CD4-positive, alpha-beta T cell (primary cell): ENCODE data around the gene SULT1B1. TPM values are rescaled to one million over a fixed set of nuclear protein-coding genes. Genes with fewer than 3 reads are reported as not detected.

Experiments
- ATAC-seq: fragments of 200-7000 bp; cut with Tn5 transposase; one replicate; pipeline ENCODE4 v1.10.0; 2022; ENCODE audit warnings: mild to moderate bottlenecking; ENCODE audit not compliant: poor library complexity
- CTCF ChIA-PET: fragments of 350-600 bp; sonication (Branson Sonifier 250); formaldehyde crosslinking; loops from one replicate; lab custom pipeline; 2021; ENCODE audit warnings: antibody characterized with exemption, inconsistent platforms; lab: Charles Lee
- POLR2A ChIA-PET: fragments of 350-600 bp; sonication (Branson Sonifier 250); formaldehyde crosslinking; loops from one replicate; lab custom pipeline; 2021; ENCODE audit warnings: antibody characterized with exemption, inconsistent platforms; lab: Charles Lee
- DNase-seq, 14 experiments: peaks; one replicate each; pipeline ENCODE4 v3.0.0-alpha.2; 2013 to 2020; ENCODE audit warnings: mixed read lengths in 2 of 14
- H3K27ac ChIP-seq, 2 donors: one replicate each; pipeline versions ENCODE4 v1.5.1 to v1.7.0; 2013; ENCODE audit warnings: low read length in 2 of 2, low read depth in 1 of 2, mild to moderate bottlenecking in 1 of 2
- H3K27me3 ChIP-seq, 2 experiments: 1 replicate in 1 of 2; 2 replicates in 1 of 2; pipeline versions ENCODE4 v1.6.1 to v1.7.0; 2013; ENCODE audit warnings: low read length in 2 of 2, control low read depth in 1 of 2, mild to moderate bottlenecking in 1 of 2, moderate library complexity in 1 of 2; ENCODE audit not compliant: insufficient read depth in 2 of 2, control insufficient read depth in 1 of 2
- H3K36me3 ChIP-seq: one replicate; pipeline ENCODE4 v1.6.1; 2013; ENCODE audit warnings: low read length, control low read depth; ENCODE audit not compliant: insufficient read depth
- H3K4me1 ChIP-seq: one replicate; pipeline ENCODE4 v1.6.1; 2013; ENCODE audit warnings: low read length, control low read depth; ENCODE audit not compliant: insufficient read depth
- H3K4me3 ChIP-seq: one replicate; pipeline ENCODE4 v1.5.1; 2013; ENCODE audit warnings: mild to moderate bottlenecking, low read length, moderate library complexity
- H3K9me3 ChIP-seq, 2 experiments: 1 replicate in 1 of 2; 2 replicates in 1 of 2; pipeline versions ENCODE4 v1.6.1 to v1.7.0; 2013; ENCODE audit warnings: low read length in 2 of 2, mild to moderate bottlenecking in 2 of 2, control low read depth in 1 of 2, moderate library complexity in 1 of 2; ENCODE audit not compliant: control insufficient read depth in 1 of 2, insufficient read depth in 1 of 2
- H3K27ac Mint-ChIP-seq: one replicate; pipeline ENCODE4 v1.8.0; 2020; ENCODE audit warnings: mixed read lengths
- H3K27me3 Mint-ChIP-seq: one replicate; pipeline ENCODE4 v1.8.0; 2021; ENCODE audit warnings: mixed read lengths
- H3K36me3 Mint-ChIP-seq: one replicate; pipeline ENCODE4 v1.8.0; 2021; ENCODE audit warnings: low read depth, mixed read lengths
- H3K4me1 Mint-ChIP-seq: one replicate; pipeline ENCODE4 v1.8.0; 2021; ENCODE audit warnings: low read depth, mixed read lengths
- H3K4me3 Mint-ChIP-seq: one replicate; pipeline ENCODE4 v1.8.0; 2020; ENCODE audit warnings: mild to moderate bottlenecking, mixed read lengths
- H3K9me3 Mint-ChIP-seq: one replicate; pipeline ENCODE4 v1.8.0; 2020; ENCODE audit warnings: mixed read lengths
- CTCF ChIP-seq: fragments of 200-600 bp; IDR thresholded peaks from one replicate; pipeline ENCODE4 v1.8.0; 2022; ENCODE audit warnings: antibody characterized with exemption, mild to moderate bottlenecking
- intact Hi-C, 2 experiments: fragments of 100-400 bp; cut with DNase I in 1 of 2; cut with micrococcal nuclease in 1 of 2; formaldehyde crosslinking; loops; one replicate each; pipeline versions ENCODE4 v1.15.1 to v1.9.0; 2023 to 2025; cut with DNase I, micrococcal nuclease
- total RNA-seq, 174 experiments: library from RNA in 2 of 174; stranded (reverse) in 2 of 174; gene quantifications; one replicate each; pipeline ENCODE4 v1.2.3 and lab custom pipeline; 2021 to 2026

SULT1B1 gene
- total RNA-seq, 2 experiments from 2014 or later = 9.4 to 10.2 TPM

GRCh38 chr4:69726971-69727370 lies 33.4 kb downstream of the SULT1B1 start:
- Mint-ChIP-seq H3K4me1 (no peaks in the 10 kb centered on the region), H3K27me3 (no peaks in the 10 kb centered on the region), H3K36me3 (peaks cover 72% of the 10 kb centered on the region), H3K27ac (no peak overlapping the region), H3K9me3 (no peaks in the 10 kb centered on the region), H3K4me3 (no peak overlapping the region)
- POLR2A ChIA-PET = no interaction called here
- no peaks in the 10 kb centered on the region for H3K9me3 ChIP-seq
- TF ChIP-seq CTCF = no peak
- no peak overlapping the region for H3K4me3 ChIP-seq
- no peaks in the 10 kb centered on the region for H3K4me1 ChIP-seq
- peaks cover 3% of the 10 kb centered on the region for H3K36me3 ChIP-seq
- CTCF ChIA-PET = no interaction called here
- intact Hi-C loops = no loop called here
- no peak for ATAC-seq
- no peaks in the 10 kb centered on the region for H3K27me3 ChIP-seq
- no peak for DNase-seq
- no peak overlapping the region for H3K27ac ChIP-seq

GRCh38 chr4:69718396-69719271 lies 41.8 kb downstream of the SULT1B1 start:
- TF ChIP-seq CTCF = no peak
- Mint-ChIP-seq H3K4me3 (no peak overlapping the region), H3K4me1 (peaks cover 8% of the 10 kb centered on the region), H3K27me3 (no peaks in the 10 kb centered on the region), H3K9me3 (no peaks in the 10 kb centered on the region), H3K36me3 (peaks cover 9% of the 10 kb centered on the region), H3K27ac (no peak overlapping the region)
- no peak overlapping the region for H3K4me3 ChIP-seq
- H3K27me3 ChIP-seq = no peaks in the 10 kb centered on the region
- CTCF ChIA-PET = no interaction called here
- peaks cover 0 to 2% of the 10 kb centered on the region in 2 experiments for H3K9me3 ChIP-seq
- H3K27ac ChIP-seq = no peak overlapping the region
- no peaks in the 10 kb centered on the region for H3K36me3 ChIP-seq
- no peaks in the 10 kb centered on the region for H3K4me1 ChIP-seq
- DNase-seq (no peak), ATAC-seq (no peak)
- POLR2A ChIA-PET = no interaction called here
- intact Hi-C loops = no loop called here

GRCh38 chr4:69717778-69718177 lies 42.6 kb downstream of the SULT1B1 start:
- ChIA-PET POLR2A (no interaction called here), CTCF (no interaction called here)
- H3K9me3 ChIP-seq = peaks cover 0 to 2% of the 10 kb centered on the region in 2 experiments
- H3K36me3 ChIP-seq = no peaks in the 10 kb centered on the region
- TF ChIP-seq CTCF = no peak
- H3K27ac ChIP-seq = no peak overlapping the region
- no peak overlapping the region for H3K4me3 ChIP-seq
- peaks cover 3% of the 10 kb centered on the region for H3K36me3 Mint-ChIP-seq
- peaks cover 8% of the 10 kb centered on the region for H3K4me1 Mint-ChIP-seq
- H3K4me3 Mint-ChIP-seq = no peak overlapping the region
- no peak for ATAC-seq
- no peak overlapping the region for H3K27ac Mint-ChIP-seq
- no peaks in the 10 kb centered on the region for H3K9me3 Mint-ChIP-seq
- intact Hi-C loops = no loop called here
- no peak for DNase-seq
- no peaks in the 10 kb centered on the region for H3K27me3 Mint-ChIP-seq
- no peaks in the 10 kb centered on the region for H3K4me1 ChIP-seq
- no peaks in the 10 kb centered on the region for H3K27me3 ChIP-seq
